ENCODE measurements around the gene EDRF1. TPM values are rescaled to one million over a fixed set of nuclear protein-coding genes. Genes with fewer than 3 reads are reported as not detected.
"Not testable (repeated sequence)": the region's sequence is repeated elsewhere in the genome, so short reads cannot be mapped to it uniquely, and the experiment has no call there.

EDRF1 gene
- total and polyA plus RNA-seq, 12 donors, result 8.1 to 35.9 (median 18.6) TPM

DNA sequence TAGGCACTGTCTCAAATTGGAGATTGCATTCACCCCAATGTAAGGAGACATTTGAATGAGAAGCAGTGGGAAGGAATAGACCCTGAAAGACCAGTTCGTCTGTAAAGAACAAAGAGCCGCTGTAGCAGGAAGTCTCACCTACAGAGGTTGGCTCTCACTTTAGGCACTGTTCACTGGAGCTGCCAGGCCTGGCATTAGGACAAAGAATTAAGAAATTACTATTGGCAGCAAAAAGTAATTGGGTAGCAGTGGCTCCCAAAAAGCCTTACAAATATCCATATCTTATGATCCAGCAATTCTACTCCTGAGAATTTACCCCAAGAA is 26.0 kb upstream of the EDRF1 start:
- H3K4me1 ChIP-seq (replicated peaks in 1 of 2), result no peaks in the 10 kb centered on the region
- H3K27me3 ChIP-seq, result no peaks in the 10 kb centered on the region
- H3K36me3 ChIP-seq (replicated peaks in 1 of 2), result no peaks in the 10 kb centered on the region
- no peak for TF ChIP-seq POLR2A (IDR thresholded peaks at IDR 0.05)
- TF ChIP-seq, protein P1, sequence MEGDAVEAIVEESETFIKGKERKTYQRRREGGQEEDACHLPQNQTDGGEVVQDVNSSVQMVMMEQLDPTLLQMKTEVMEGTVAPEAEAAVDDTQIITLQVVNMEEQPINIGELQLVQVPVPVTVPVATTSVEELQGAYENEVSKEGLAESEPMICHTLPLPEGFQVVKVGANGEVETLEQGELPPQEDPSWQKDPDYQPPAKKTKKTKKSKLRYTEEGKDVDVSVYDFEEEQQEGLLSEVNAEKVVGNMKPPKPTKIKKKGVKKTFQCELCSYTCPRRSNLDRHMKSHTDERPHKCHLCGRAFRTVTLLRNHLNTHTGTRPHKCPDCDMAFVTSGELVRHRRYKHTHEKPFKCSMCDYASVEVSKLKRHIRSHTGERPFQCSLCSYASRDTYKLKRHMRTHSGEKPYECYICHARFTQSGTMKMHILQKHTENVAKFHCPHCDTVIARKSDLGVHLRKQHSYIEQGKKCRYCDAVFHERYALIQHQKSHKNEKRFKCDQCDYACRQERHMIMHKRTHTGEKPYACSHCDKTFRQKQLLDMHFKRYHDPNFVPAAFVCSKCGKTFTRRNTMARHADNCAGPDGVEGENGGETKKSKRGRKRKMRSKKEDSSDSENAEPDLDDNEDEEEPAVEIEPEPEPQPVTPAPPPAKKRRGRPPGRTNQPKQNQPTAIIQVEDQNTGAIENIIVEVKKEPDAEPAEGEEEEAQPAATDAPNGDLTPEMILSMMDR (IDR thresholded peaks at IDR 0.05), result no peak
- H3K4me3 ChIP-seq, result no peak overlapping the region
- DNase-seq, result no peak
- WGBS, 4 donors, result 81 to 94% (median 85%) methylated on average over 2 of the region's 2 CpGs
- H3K27ac ChIP-seq, result no peak overlapping the region
- intact Hi-C loops (cut with DNase I), result no loop called here
- no peaks in the 10 kb centered on the region for H3K9me3 ChIP-seq (replicated peaks in 1 of 3)

DNA sequence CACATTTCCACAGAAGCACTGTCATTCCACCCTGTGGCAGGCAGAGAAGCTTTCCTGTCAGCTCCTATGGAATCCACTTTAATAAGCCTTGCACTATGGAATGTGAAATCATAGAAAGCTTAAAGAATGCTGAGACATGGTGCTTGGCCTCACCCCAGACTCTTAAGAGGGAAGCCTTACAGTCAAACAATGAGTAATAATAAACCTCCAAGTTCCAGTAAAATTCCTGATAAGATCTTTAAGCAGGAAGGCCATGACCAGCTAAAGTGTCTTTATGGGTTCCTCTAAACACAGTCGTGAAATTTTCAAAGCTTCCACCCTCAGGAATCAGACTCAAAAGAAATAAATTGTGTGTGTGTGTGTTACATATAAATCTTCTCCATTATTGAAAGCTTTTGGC is 24.6 kb upstream of the EDRF1 start:
- H3K27ac ChIP-seq, result no peak overlapping the region
- no peak for DNase-seq
- TF ChIP-seq, protein P1 (IDR thresholded peaks at IDR 0.05), result no peak
- no peak for TF ChIP-seq POLR2A (IDR thresholded peaks at IDR 0.05)
- no peaks in the 10 kb centered on the region for H3K9me3 ChIP-seq (replicated peaks in 1 of 3)
- 41 to 67% (median 50%) methylated on average over 1 of the region's 1 CpG for WGBS, 4 donors
- H3K36me3 ChIP-seq (replicated peaks in 1 of 2), result no peaks in the 10 kb centered on the region
- H3K27me3 ChIP-seq, result no peaks in the 10 kb centered on the region
- intact Hi-C loops (cut with DNase I), result no loop called here
- H3K4me1 ChIP-seq (replicated peaks in 1 of 2), result no peaks in the 10 kb centered on the region
- H3K4me3 ChIP-seq, result no peak overlapping the region

DNA sequence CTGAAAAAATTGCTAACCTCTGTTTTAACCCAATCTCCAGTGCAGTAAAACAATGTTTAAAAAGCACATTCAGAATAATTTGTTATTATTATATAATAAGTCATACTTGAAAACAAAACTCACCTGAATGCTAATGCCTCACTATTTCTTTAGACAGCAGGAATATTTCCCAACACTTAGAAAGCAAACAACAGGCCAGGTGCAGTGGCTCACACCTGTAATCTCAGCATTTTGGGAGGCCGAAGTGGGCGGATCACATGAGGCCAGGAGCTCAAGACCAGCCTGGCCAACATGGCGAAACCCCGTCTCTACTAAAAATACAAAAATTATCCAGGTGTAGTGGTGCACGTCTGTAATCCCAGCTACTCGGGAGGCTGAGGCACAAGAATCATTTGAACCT is 22.6 kb upstream of the EDRF1 start:
- intact Hi-C loops (cut with DNase I); H3K27ac ChIP-seq; H3K36me3 ChIP-seq (replicated peaks in 1 of 2); H3K9me3 ChIP-seq (replicated peaks in 1 of 3); H3K4me3 ChIP-seq; DNase-seq; H3K4me1 ChIP-seq (replicated peaks in 1 of 2); H3K27me3 ChIP-seq: not testable (repeated sequence)
- 79 to 93% (median 85%) methylated on average over 6 of the region's 6 CpGs for whole genome bisulfite sequencing, 4 donors

DNA sequence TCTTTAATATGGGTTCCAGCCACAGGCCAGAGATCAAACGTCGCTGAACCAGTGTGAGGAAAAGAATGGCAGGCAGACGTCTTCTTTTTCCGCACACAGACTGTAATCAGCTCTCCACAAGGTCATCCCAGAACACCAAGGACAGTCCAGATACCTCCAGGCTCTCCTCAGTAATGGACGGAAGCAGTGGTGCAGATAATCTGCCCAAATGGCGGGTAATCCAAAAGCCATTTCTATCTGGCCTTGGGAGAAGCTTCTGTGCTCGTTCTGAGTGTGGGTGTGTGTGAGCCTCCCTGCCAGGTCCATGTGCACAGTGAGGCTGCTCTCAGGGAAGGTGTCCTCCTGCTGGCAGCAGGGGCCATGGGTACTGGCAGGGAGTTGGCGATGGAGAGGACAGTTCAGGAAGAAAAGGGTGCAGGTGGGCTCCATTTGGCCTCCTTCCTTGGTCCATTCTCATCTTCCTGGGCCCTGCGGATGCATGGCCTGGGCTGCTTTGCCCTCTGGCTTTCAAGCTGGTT is 21.0 kb upstream of the EDRF1 start:
- no peak overlapping the region for H3K27ac ChIP-seq
- no peaks in the 10 kb centered on the region for H3K36me3 ChIP-seq (replicated peaks in 1 of 2)
- no peaks in the 10 kb centered on the region for H3K4me1 ChIP-seq (replicated peaks in 1 of 2)
- TF ChIP-seq POLR2A (IDR thresholded peaks at IDR 0.05), result no peak
- TF ChIP-seq, protein P1 (IDR thresholded peaks at IDR 0.05), result no peak
- intact Hi-C loops (cut with DNase I), result no loop called here
- DNase-seq, result peak in 1 of 7 donors; percentile 11
- no peaks in the 10 kb centered on the region for H3K27me3 ChIP-seq
- 49 to 63% (median 63%) methylated on average over 6 to 9 of the region's 9 CpGs for WGBS, 4 donors
- no peaks in the 10 kb centered on the region for H3K9me3 ChIP-seq (replicated peaks in 1 of 3)
- no peak overlapping the region for H3K4me3 ChIP-seq

DNA sequence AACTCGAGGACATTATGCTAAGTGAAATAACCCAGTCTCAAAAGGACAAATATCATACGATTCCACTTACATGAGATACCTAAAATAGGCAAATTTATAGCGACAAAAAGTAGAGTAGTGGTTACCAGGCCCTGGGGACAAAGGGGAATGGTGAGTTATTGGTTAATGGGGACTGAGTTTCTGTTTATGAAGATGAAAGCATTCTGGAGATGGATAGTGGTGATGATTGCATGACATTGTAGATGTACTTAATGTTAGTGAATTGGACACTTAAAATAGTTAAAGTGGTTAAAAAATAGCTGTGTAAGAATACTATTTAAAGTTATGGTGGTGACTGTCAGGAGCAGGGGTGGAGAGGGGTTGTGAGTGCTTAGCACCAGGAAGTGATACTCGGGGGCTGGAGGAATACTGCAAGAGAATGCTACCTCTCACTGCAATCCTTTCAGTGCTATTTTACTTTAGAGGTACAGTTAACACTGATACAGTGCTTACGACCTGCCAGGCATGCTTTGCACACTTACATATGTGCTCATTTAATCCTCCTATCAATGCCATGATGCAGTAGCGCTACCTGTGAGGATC is 19.9 kb upstream of the EDRF1 start:
- intact Hi-C loops (cut with DNase I), result no loop called here
- no peak for TF ChIP-seq POLR2A (IDR thresholded peaks at IDR 0.05)
- TF ChIP-seq, protein P1 (IDR thresholded peaks at IDR 0.05), result no peak
- no peaks in the 10 kb centered on the region for H3K36me3 ChIP-seq (replicated peaks in 1 of 2)
- 83 to 89% (median 86%) methylated on average over 6 of the region's 6 CpGs for WGBS, 4 donors
- no peak overlapping the region for H3K4me3 ChIP-seq
- H3K4me1 ChIP-seq (replicated peaks in 1 of 2), result no peaks in the 10 kb centered on the region
- no peaks in the 10 kb centered on the region for H3K9me3 ChIP-seq (replicated peaks in 1 of 3)
- no peak overlapping the region for H3K27ac ChIP-seq
- H3K27me3 ChIP-seq, result no peaks in the 10 kb centered on the region
- no peak for DNase-seq
